GM12878 (cell line): Measurements from ENCODE around the gene RPL3. TPM values are rescaled to one million over a fixed set of nuclear protein-coding genes. Genes with fewer than 3 reads are reported as not detected.

Experiments used
- ASH2L ChIP-seq: fragments of 300-600, 200-600 bp; sonication (generic); IDR thresholded peaks from 2 replicates; pipeline ENCODE4 v1.6.1; 2017; ENCODE audit warnings: low read depth, mild to moderate bottlenecking, borderline replicate concordance
- ATF7 ChIP-seq: fragments of 450-650 bp; IDR thresholded peaks from 2 replicates; pipeline ENCODE4 v1.6.1; 2016; ENCODE audit warnings: low read depth, mild to moderate bottlenecking
- BACH1 ChIP-seq: fragments of 450-650 bp; IDR thresholded peaks from 2 replicates; pipeline ENCODE4 v1.6.1; 2017; ENCODE audit warnings: mild to moderate bottlenecking, borderline replicate concordance
- CBX5 ChIP-seq: sonication (generic); IDR thresholded peaks from 2 replicates; pipeline ENCODE4 v1.6.1; 2016; ENCODE audit warnings: low read depth, moderate library complexity, mild to moderate bottlenecking, inconsistent platforms
- CHD2 ChIP-seq: IDR thresholded peaks from 2 replicates; pipeline ENCODE4 v1.6.1; 2011; ENCODE audit warnings: low read depth, low read length, improper control_type of control experiment, borderline replicate concordance
- CUX1 ChIP-seq: IDR thresholded peaks from 2 replicates; pipeline ENCODE4 v1.6.1; 2012; ENCODE audit warnings: improper control_type of control experiment, low read depth, low read length; ENCODE audit not compliant: insufficient replicate concordance
- DPF2 ChIP-seq: fragments of 450-650 bp; IDR thresholded peaks from 2 replicates; pipeline ENCODE4 v1.6.1; 2017; ENCODE audit warnings: mild to moderate bottlenecking
- EED ChIP-seq: sonication (generic); IDR thresholded peaks from 2 replicates; pipeline ENCODE4 v1.6.1; 2016; ENCODE audit warnings: antibody characterized with exemption, low read depth
- FOXK2 ChIP-seq: fragments of 450-650 bp; IDR thresholded peaks from 2 replicates; pipeline ENCODE4 v1.6.1; 2017; ENCODE audit warnings: mild to moderate bottlenecking, moderate library complexity
- JUND ChIP-seq: IDR thresholded peaks from 2 replicates; pipeline ENCODE4 v1.6.1; 2012; ENCODE audit warnings: low read depth, mild to moderate bottlenecking, low read length, improper control_type of control experiment, moderate library complexity
- MEF2B ChIP-seq: fragments of 450-650 bp; IDR thresholded peaks from 2 replicates; pipeline ENCODE4 v1.6.1; 2018; ENCODE audit warnings: mild to moderate bottlenecking, moderate library complexity; ENCODE audit not compliant: partially characterized antibody, poor library complexity, severe bottlenecking
- MTA3 ChIP-seq: IDR thresholded peaks from 2 replicates; pipeline ENCODE4 v1.6.1; 2012; ENCODE audit warnings: low read length, inconsistent platforms, borderline replicate concordance
- PAX5 ChIP-seq: IDR thresholded peaks from 2 replicates; pipeline ENCODE4 v1.6.1; 2011; ENCODE audit warnings: low read depth, low read length, borderline replicate concordance
- RELB ChIP-seq: fragments of 450-650 bp; IDR thresholded peaks from 2 replicates; pipeline ENCODE4 v1.6.1; 2017; ENCODE audit warnings: low read depth, mild to moderate bottlenecking, moderate library complexity
- SUZ12 ChIP-seq: fragments of 200-600 bp; sonication (generic); IDR thresholded peaks from one replicate; pipeline ENCODE4 v1.6.1; 2018; ENCODE audit warnings: antibody characterized with exemption, mild to moderate bottlenecking; ENCODE audit not compliant: unreplicated experiment
- polyA plus RNA-seq, 11 experiments: library from polyadenylated mRNA; depleted of rRNA in 4 of 11; unstranded in 6 of 11; stranded (reverse) in 5 of 11; fragments of >200 nt; fragmentation: Nextera tagmentation in 4 of 11; fragmentation: Illumina TruSeq in 1 of 11; extraction: Ambion mirVana in 4 of 11; extraction: Trizol in 1 of 11; gene quantifications; 1 replicate in 1 of 11; 2 replicates in 10 of 11; pipeline versions ENCODE4 v1.2.1 to v1.2.3, GENCODE V29; 2011 to 2016; ENCODE audit warnings: inconsistent platforms in 2 of 11, missing spikeins in 2 of 11, low read depth in 1 of 11
- total RNA-seq, 4 experiments: library from RNA; depleted of rRNA in 3 of 4; stranded (reverse); fragments of >200 nt in 3 of 4; fragmentation: Illumina TruSeq in 1 of 4; extraction: Trizol in 1 of 4; gene quantifications; 2 replicates each; pipeline versions ENCODE4 v1.2.1 to v1.2.3, GENCODE V29; 2013 to 2021
- TF ChIP-seq, protein P1 (sequence below): fragments of 450-650 bp; IDR thresholded peaks from 2 replicates; pipeline ENCODE4 v1.6.1; 2016; ENCODE audit warnings: mild to moderate bottlenecking
- TF ChIP-seq, protein P2 (sequence below): fragments of 450-650 bp; conservative IDR thresholded peaks from 2 replicates; pipeline ENCODE4 v1.6.1; 2017; ENCODE audit warnings: mild to moderate bottlenecking, moderate library complexity
- TF ChIP-seq, protein P3 (sequence below): fragments of 450-650 bp; IDR thresholded peaks from 2 replicates; pipeline ENCODE4 v1.6.1; 2016; ENCODE audit warnings: mild to moderate bottlenecking

RPL3 gene
- total and polyA plus RNA-seq, 10 of the 15 experiments (the other 5 are each of a cell fraction or from before 2014, with no cell fraction given): 1,534 to 6,791 (median 3,992) TPM

GRCh38 chr22:39266398-39267030, 52.9 kb downstream of the RPL3 start (continued):
- TF ChIP-seq CUX1 (no peak), FOXK2 (no peak), ASH2L (no peak), BACH1 (peak; percentile 40; the same call in 1 of the 2 replicates), MEF2B (peak; percentile 93), DPF2 (0 out of 2 replicates have a peak, but pooled peaks have one; percentile 57), PAX5 (no peak; the same call in 1 of the 2 replicates), MTA3 (peak; percentile 88; the same call in 1 of the 2 replicates), CBX5 (0 out of 2 replicates have a peak, but pooled peaks have one; percentile 57), SUZ12 (no peak), EED (peak; percentile 96), RELB (peak; percentile 89), JUND (no peak), ATF7 (peak; percentile 89), CHD2 (peak; percentile 38; the same call in 1 of the 2 replicates)
- TF ChIP-seq, protein P1, sequence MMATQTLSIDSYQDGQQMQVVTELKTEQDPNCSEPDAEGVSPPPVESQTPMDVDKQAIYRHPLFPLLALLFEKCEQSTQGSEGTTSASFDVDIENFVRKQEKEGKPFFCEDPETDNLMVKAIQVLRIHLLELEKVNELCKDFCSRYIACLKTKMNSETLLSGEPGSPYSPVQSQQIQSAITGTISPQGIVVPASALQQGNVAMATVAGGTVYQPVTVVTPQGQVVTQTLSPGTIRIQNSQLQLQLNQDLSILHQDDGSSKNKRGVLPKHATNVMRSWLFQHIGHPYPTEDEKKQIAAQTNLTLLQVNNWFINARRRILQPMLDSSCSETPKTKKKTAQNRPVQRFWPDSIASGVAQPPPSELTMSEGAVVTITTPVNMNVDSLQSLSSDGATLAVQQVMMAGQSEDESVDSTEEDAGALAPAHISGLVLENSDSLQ: peak; percentile 36; the same call in 1 of the 2 replicates
- TF ChIP-seq, protein P2, sequence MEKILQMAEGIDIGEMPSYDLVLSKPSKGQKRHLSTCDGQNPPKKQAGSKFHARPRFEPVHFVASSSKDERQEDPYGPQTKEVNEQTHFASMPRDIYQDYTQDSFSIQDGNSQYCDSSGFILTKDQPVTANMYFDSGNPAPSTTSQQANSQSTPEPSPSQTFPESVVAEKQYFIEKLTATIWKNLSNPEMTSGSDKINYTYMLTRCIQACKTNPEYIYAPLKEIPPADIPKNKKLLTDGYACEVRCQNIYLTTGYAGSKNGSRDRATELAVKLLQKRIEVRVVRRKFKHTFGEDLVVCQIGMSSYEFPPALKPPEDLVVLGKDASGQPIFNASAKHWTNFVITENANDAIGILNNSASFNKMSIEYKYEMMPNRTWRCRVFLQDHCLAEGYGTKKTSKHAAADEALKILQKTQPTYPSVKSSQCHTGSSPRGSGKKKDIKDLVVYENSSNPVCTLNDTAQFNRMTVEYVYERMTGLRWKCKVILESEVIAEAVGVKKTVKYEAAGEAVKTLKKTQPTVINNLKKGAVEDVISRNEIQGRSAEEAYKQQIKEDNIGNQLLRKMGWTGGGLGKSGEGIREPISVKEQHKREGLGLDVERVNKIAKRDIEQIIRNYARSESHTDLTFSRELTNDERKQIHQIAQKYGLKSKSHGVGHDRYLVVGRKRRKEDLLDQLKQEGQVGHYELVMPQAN: no peak
- TF ChIP-seq, protein P3, sequence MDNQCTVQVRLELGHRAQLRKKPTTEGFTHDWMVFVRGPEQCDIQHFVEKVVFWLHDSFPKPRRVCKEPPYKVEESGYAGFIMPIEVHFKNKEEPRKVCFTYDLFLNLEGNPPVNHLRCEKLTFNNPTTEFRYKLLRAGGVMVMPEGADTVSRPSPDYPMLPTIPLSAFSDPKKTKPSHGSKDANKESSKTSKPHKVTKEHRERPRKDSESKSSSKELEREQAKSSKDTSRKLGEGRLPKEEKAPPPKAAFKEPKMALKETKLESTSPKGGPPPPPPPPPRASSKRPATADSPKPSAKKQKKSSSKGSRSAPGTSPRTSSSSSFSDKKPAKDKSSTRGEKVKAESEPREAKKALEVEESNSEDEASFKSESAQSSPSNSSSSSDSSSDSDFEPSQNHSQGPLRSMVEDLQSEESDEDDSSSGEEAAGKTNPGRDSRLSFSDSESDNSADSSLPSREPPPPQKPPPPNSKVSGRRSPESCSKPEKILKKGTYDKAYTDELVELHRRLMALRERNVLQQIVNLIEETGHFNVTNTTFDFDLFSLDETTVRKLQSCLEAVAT: no peak
